ENCODE results near the gene MRPL52. TPM values are rescaled to one million over a fixed set of nuclear protein-coding genes. Genes with fewer than 3 reads are reported as not detected.

MRPL52 gene
- total RNA-seq, 1 experiment from 2014 or later: 89.5 TPM

GRCh38 chr14:22865424-22866405, 36.0 kb downstream of the MRPL52 start:
- Histone ChIP-seq H3K9me3 (ENCODE audit: control insufficient read depth, insufficient read depth, low read depth, low read length) (no peaks in the 10 kb centered on the region), H3K27me3 (ENCODE audit: control insufficient read depth, insufficient read depth, low read length) (no peaks in the 10 kb centered on the region), H3K36me3 (ENCODE audit: control insufficient read depth, insufficient read depth, low read length) (no peaks in the 10 kb centered on the region), H3K4me3 (ENCODE audit: low read depth in 2 of 2, low read length in 2 of 2) (no peak overlapping the region), H3K27ac (ENCODE audit: low read length) (no peak overlapping the region), H3K4me1 (ENCODE audit: control insufficient read depth, insufficient read depth, low read length) (peaks cover 4% of the 10 kb centered on the region; the same call in 1 of the 2 replicates)
- in situ Hi-C loops (cut with HindIII; ENCODE audit: low pct_unique_long_range_greater_than_20kb, low sequenced_read_pairs) (no loop called here), intact Hi-C loops (cut with micrococcal nuclease; ENCODE audit: unreplicated experiment) (no loop called here)
- DNase-seq (ENCODE audit: low read depth, low spot score) (no peak), ATAC-seq (no peak)
- CTCF ChIA-PET: interaction anchor here (1.3 kb wide), 1 partner anchor 43 kb away, joined by 7 read pairs; no protein-coding TSS in a partner anchor
- no TSS peak for BruUV-seq (replicated peaks)
- TF ChIP-seq REST (IDR thresholded peaks at IDR 0.05; ENCODE audit: insufficient read depth in 1 of 2, low read depth in 2 of 2, low read length in 1 of 2): no peak
- peak; percentile 12; the same call in 1 of the 2 replicates for TF ChIP-seq CTCF (IDR thresholded peaks at IDR 0.05)
- POLR2A ChIA-PET: no interaction called here

- TF ChIP-seq POLR2AphosphoS5 (IDR thresholded peaks at IDR 0.05; ENCODE audit: low read depth, low read length): no peak
- TF ChIP-seq TCF7L2 (IDR thresholded peaks at IDR 0.05; ENCODE audit: low read depth, low read length): no peak
- no peak for TF ChIP-seq REST (IDR thresholded peaks at IDR 0.05; ENCODE audit: insufficient read depth in 1 of 2, low read depth in 2 of 2, low read length in 1 of 2)
- TF ChIP-seq SIN3A (IDR thresholded peaks at IDR 0.05; ENCODE audit: borderline replicate concordance, insufficient read depth, low read depth, low read length): no peak
- TF ChIP-seq CTCF (IDR thresholded peaks at IDR 0.05): no peak
- in situ Hi-C loops (cut with HindIII; ENCODE audit: low pct_unique_long_range_greater_than_20kb, low sequenced_read_pairs): no loop called here
- Histone ChIP-seq H3K4me3 (ENCODE audit: low read depth in 2 of 2, low read length in 2 of 2) (no peak overlapping the region), H3K36me3 (ENCODE audit: control insufficient read depth, insufficient read depth, low read length) (no peaks in the 10 kb centered on the region), H3K9me3 (ENCODE audit: control insufficient read depth, insufficient read depth, low read depth, low read length) (no peaks in the 10 kb centered on the region), H3K4me1 (ENCODE audit: control insufficient read depth, insufficient read depth, low read length) (peaks cover 8% of the 10 kb centered on the region; the same call in 1 of the 2 replicates), H3K27ac (ENCODE audit: low read length) (no peak overlapping the region), H3K27me3 (ENCODE audit: control insufficient read depth, insufficient read depth, low read length) (no peaks in the 10 kb centered on the region)
- BruUV-seq (replicated peaks): no TSS peak
- ATAC-seq: no peak
- ChIA-PET POLR2A (no interaction called here), CTCF (interaction anchor here (1.3 kb wide), 1 partner anchor 44 kb away, joined by 7 read pairs; no protein-coding TSS in a partner anchor)
- DNase-seq (ENCODE audit: low read depth, low spot score): no peak
- intact Hi-C loops (cut with micrococcal nuclease; ENCODE audit: unreplicated experiment): no loop called here
These were observed 37.2 kb downstream of the MRPL52 start for GRCh38 chr14:22866874-22867273.
